ENCODE measurements around the gene NRL. TPM values are rescaled to one million over a fixed set of nuclear protein-coding genes. Genes with fewer than 3 reads are reported as not detected.

The NRL gene
- total and polyA plus RNA-seq, 11 donors, result 1.3 to 3.0 (median 2.1) TPM

DNA sequence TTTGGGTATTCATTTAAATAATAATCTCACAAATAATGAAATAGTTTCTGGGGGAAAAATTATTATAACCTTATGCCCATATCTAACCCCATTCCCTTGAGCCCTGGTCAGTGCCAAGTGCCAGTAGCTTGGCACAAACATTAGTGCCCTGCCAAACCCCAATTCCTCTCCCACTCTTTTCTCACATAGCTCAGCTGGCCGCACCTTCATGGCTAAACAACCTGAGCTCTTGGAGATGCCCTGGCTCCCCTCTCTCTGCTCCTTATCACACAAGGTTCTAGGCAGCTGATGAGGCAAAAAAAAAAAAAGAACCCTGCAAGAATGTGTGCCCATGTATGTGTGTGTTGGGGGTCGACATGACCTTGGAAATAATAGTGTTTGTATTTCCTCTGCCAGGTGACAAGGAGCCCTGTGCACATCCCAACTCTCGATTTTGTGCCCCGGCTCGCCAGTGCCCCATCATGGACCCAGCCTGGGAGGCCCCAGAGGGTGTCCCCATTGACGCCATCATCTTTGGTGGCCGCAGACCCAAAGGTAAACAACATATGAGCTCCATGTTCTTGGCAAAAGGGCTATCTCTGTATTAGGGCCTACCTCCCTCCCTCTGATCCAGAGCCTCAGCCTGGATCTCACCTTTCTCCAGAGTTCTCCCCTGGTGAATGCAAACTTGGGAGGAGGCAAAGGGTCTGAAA lies 12.2 kb downstream of the NRL start:
- DNase-seq (no peak), ATAC-seq (no peak)
- H3K27ac ChIP-seq, result no peak overlapping the region
- intact Hi-C loops (cut with DNase I), result no loop called here
- TF ChIP-seq POLR2A (IDR thresholded peaks at IDR 0.05), result no peak
- TF ChIP-seq, protein P1, sequence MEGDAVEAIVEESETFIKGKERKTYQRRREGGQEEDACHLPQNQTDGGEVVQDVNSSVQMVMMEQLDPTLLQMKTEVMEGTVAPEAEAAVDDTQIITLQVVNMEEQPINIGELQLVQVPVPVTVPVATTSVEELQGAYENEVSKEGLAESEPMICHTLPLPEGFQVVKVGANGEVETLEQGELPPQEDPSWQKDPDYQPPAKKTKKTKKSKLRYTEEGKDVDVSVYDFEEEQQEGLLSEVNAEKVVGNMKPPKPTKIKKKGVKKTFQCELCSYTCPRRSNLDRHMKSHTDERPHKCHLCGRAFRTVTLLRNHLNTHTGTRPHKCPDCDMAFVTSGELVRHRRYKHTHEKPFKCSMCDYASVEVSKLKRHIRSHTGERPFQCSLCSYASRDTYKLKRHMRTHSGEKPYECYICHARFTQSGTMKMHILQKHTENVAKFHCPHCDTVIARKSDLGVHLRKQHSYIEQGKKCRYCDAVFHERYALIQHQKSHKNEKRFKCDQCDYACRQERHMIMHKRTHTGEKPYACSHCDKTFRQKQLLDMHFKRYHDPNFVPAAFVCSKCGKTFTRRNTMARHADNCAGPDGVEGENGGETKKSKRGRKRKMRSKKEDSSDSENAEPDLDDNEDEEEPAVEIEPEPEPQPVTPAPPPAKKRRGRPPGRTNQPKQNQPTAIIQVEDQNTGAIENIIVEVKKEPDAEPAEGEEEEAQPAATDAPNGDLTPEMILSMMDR (IDR thresholded peaks at IDR 0.05), result no peak
- H3K27me3 ChIP-seq, result no peaks in the 10 kb centered on the region
- peaks cover 0 to 4% (median 0%) of the 10 kb centered on the region in 12 donors for H3K4me1 ChIP-seq
- H3K9me3 ChIP-seq, result no peaks in the 10 kb centered on the region
- peaks cover 0 to 65% (median 0%) of the 10 kb centered on the region in 9 donors for H3K36me3 ChIP-seq
- 88 to 95% (median 94%) methylated on average over 7 of the region's 7 CpGs for WGBS, 4 donors
- no peak overlapping the region for H3K4me3 ChIP-seq

DNA sequence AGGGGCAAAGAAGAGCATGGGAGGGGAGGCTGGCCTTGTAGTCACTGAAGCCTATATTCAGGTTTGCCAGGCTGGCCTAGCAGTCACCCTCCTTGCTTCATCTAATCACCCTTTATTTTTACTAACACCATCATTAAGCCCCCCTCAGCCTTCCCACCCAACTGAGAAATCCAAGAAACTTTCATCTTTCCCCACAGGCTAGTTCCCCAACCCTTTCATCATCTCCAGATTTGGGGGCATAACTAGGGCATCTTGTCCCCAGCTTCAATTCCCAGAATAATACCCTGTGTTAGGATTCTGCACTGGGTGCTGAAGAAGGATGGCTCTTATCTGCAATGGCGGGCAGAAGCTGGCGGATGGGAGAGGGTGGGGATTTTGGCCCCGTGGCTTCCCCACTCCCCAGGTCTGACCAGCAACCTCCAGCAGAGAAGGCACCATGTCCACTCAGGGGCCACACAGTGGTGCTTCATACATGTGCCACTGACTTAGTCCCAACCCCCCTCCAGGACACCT lies 13.7 kb downstream of the NRL start:
- H3K27me3 ChIP-seq, result no peaks in the 10 kb centered on the region
- no peaks in the 10 kb centered on the region for H3K9me3 ChIP-seq
- no peak for DNase-seq
- peaks cover 0 to 65% (median 0%) of the 10 kb centered on the region in 9 donors for H3K36me3 ChIP-seq
- H3K27ac ChIP-seq, result no peak overlapping the region
- no peak for ATAC-seq
- H3K4me1 ChIP-seq, result peaks cover 0 to under 1% (median 0%) of the 10 kb centered on the region in 12 donors
- H3K4me3 ChIP-seq, result no peak overlapping the region
- 86 to 94% (median 93%) methylated on average over 3 of the region's 3 CpGs for WGBS, 4 donors
- TF ChIP-seq, protein P1 (IDR thresholded peaks at IDR 0.05), result no peak
- TF ChIP-seq POLR2A (IDR thresholded peaks at IDR 0.05), result no peak
- intact Hi-C loops (cut with DNase I), result no loop called here

DNA sequence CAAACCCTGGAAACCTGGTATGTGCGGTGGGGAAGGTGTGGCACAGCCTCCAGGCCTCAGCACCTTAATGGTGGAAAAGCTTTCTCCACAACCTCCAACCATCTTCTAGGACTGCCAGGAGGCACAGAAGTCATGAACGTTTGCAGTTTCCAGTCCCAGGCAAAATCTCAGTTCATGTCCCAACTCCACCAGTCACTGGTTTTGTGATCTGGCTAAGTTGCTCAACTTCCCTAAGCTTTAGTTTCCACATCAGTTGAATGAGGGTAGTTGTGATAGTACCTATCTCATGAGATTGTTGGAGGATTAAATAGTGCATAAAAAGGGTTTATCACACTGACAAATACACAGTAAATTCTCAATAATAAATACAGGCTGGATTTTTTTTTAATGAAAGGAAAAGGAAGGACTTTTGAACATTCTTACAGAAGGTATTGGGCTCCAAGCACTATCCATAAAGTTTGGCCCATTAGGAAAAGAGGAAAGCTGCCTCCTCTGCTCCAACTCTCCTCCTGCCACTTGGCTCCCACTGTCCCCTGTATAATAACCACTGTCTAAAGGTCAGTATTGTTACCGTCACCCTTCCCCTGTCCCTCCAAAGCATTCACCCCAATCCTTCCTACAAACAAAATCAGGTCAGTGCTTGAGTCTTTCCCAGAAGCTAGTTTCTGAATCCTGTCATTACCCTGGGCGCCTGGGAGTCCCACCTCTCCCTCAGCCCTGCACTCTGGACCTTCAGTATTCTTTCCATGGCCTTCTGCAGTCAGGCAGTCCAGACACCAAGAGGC lies 14.4 kb downstream of the NRL start:
- Histone ChIP-seq H3K4me3 (no peak overlapping the region), H3K36me3 (peaks cover 0 to 65% (median 0%) of the 10 kb centered on the region in 9 donors), H3K4me1 (peaks cover 0 to 5% (median 2%) of the 10 kb centered on the region in 12 donors), H3K27me3 (no peaks in the 10 kb centered on the region), H3K9me3 (no peaks in the 10 kb centered on the region), H3K27ac (no peak overlapping the region)
- 75 to 84% (median 81%) methylated on average over 3 to 4 of the region's 4 CpGs for WGBS, 4 donors
- intact Hi-C loops (cut with DNase I), result no loop called here
- TF ChIP-seq, protein P1 (IDR thresholded peaks at IDR 0.05), result no peak
- TF ChIP-seq POLR2A (IDR thresholded peaks at IDR 0.05), result no peak
- no peak for ATAC-seq
- no peak for DNase-seq

All from heart left ventricle (tissue), 16 donors.